SKM-1 treated with dmso at 0.1 percent for 144 hours (cell line): ENCODE measurements around the gene SH3GL3.

ENCODE experiments used
- DNase-seq: peaks from one replicate; lab custom pipeline; 2025; ENCODE audit not compliant: unreplicated experiment; lab: John Stamatoyannopoulos, UW

Gene SH3GL3

GRCh38 chr15:83446904-83447709 lies at the start of gene SH3GL3:
SH3GL3 (plus strand) TSS chr15:83447341; CDS start chr15:83447534, 193 bp downstream.
- peak; percentile 75 for DNase-seq

- no peak for DNase-seq
Measured at GRCh38 chr15:83398626-83399025, 48.5 kb upstream of the SH3GL3 start.

- DNase-seq, result no peak
Measured at GRCh38 chr15:83404121-83404520, 43.0 kb upstream of the SH3GL3 start.

GRCh38 chr15:83410532-83410931 lies 36.6 kb upstream of the SH3GL3 start:
- DNase-seq, result no peak

- DNase-seq, result no peak
Measured at GRCh38 chr15:83413054-83413719, 34.0 kb upstream of the SH3GL3 start.

GRCh38 chr15:83422081-83422480 lies 25.1 kb upstream of the SH3GL3 start:
- no peak for DNase-seq

GRCh38 chr15:83422541-83422940 lies 24.6 kb upstream of the SH3GL3 start:
- no peak for DNase-seq

GRCh38 chr15:83424101-83424500 lies 23.0 kb upstream of the SH3GL3 start:
- DNase-seq, result no peak

- DNase-seq, result no peak
Measured at GRCh38 chr15:83430441-83430840, 16.7 kb upstream of the SH3GL3 start.

GRCh38 chr15:83431521-83431920 lies 15.6 kb upstream of the SH3GL3 start:
- no peak for DNase-seq

- no peak for DNase-seq
Measured at GRCh38 chr15:83435202-83435601, 11.9 kb upstream of the SH3GL3 start.

GRCh38 chr15:83435782-83436181 lies 11.4 kb upstream of the SH3GL3 start:
- no peak for DNase-seq

GRCh38 chr15:83436513-83437158 lies 10.5 kb upstream of the SH3GL3 start:
- peak; percentile 63 for DNase-seq

GRCh38 chr15:83443076-83443847 lies 3.9 kb upstream of the SH3GL3 start:
- no peak for DNase-seq

- DNase-seq, result no peak
Measured at GRCh38 chr15:83444936-83445335, 2.2 kb upstream of the SH3GL3 start.

- DNase-seq, result peak; percentile 61
Measured at GRCh38 chr15:83445643-83446042, 1.5 kb upstream of the SH3GL3 start.

GRCh38 chr15:83446417-83446816 lies 724 bp upstream of the SH3GL3 start:
- no peak for DNase-seq

GRCh38 chr15:83449250-83449671 lies 2.1 kb downstream of the SH3GL3 start:
- no peak for DNase-seq

GRCh38 chr15:83449937-83450506 lies 2.9 kb downstream of the SH3GL3 start:
- no peak for DNase-seq

GRCh38 chr15:83457149-83457548 lies 10.0 kb downstream of the SH3GL3 start:
- no peak for DNase-seq

GRCh38 chr15:83458381-83458780 lies 11.2 kb downstream of the SH3GL3 start:
- DNase-seq, result no peak
